ENCODE results near the gene CYP2C18.

GRCh38 chr10:94785211-94785610 is 101.7 kb downstream of the CYP2C18 start:
- TF ChIP-seq CTCF (CRISPR knock-in tag; IDR thresholded peaks at IDR 0.05) (no peak), PCBP2 (optimal IDR thresholded peaks at IDR 0.05; ENCODE audit: low read depth, low read length, poor library complexity, severe bottlenecking) (no peak), CEBPB (IDR thresholded peaks at IDR 0.05; ENCODE audit: borderline replicate concordance, low read depth, low read length) (no peak), PREB (CRISPR knock-in tag; IDR thresholded peaks at IDR 0.05) (no peak), RAD21 (CRISPR knock-in tag; IDR thresholded peaks at IDR 0.05) (no peak), CC2D1A (CRISPR knock-in tag; IDR thresholded peaks at IDR 0.05) (no peak), ZBTB2 (CRISPR knock-in tag; IDR thresholded peaks at IDR 0.05; ENCODE audit: low read depth) (no peak), TSC22D2 (CRISPR knock-in tag; IDR thresholded peaks at IDR 0.05; ENCODE audit: borderline replicate concordance) (no peak), ZNF558 (CRISPR knock-in tag; IDR thresholded peaks at IDR 0.05; ENCODE audit: borderline replicate concordance) (no peak), TBP (CRISPR knock-in tag; IDR thresholded peaks at IDR 0.05) (no peak), TBL1XR1 (IDR thresholded peaks at IDR 0.05; ENCODE audit: borderline replicate concordance, low read length, partially characterized antibody) (no peak), ZFP37 (CRISPR knock-in tag; IDR thresholded peaks at IDR 0.05; ENCODE audit: borderline replicate concordance) (no peak)
- TF ChIP-seq, protein P1, sequence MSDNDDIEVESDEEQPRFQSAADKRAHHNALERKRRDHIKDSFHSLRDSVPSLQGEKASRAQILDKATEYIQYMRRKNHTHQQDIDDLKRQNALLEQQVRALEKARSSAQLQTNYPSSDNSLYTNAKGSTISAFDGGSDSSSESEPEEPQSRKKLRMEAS (IDR thresholded peaks at IDR 0.05) = no peak
